Calu3 (cell line): ENCODE measurements around the gene COPB2. TPM values are rescaled to one million over a fixed set of nuclear protein-coding genes. Genes with fewer than 3 reads are reported as not detected.

Source experiments
- BruUV-seq: library from RNA; stranded (reverse); fragments of 400-500 nt; replicated peaks from 2 replicates; lab custom pipeline; 2021; lab: Mats Ljungman, UMichigan
- CTCF ChIA-PET: fragments of 300-600 bp; sonication (Branson Sonifier 250); formaldehyde crosslinking; loops from one replicate; lab custom pipeline; 2022; ENCODE audit warnings: antibody characterized with exemption; lab: Charles Lee
- DNase-seq: peaks from one replicate; pipeline ENCODE4 v3.0.0; 2022
- H3K27ac Mint-ChIP-seq: one replicate; pipeline ENCODE4 v1.8.0; 2022; ENCODE audit warnings: mixed read lengths; ENCODE audit not compliant: unreplicated experiment
- H3K27me3 Mint-ChIP-seq: one replicate; pipeline ENCODE4 v1.8.0; 2022; ENCODE audit warnings: mixed read lengths; ENCODE audit not compliant: unreplicated experiment
- H3K36me3 Mint-ChIP-seq: one replicate; pipeline ENCODE4 v1.8.0; 2022; ENCODE audit warnings: mild to moderate bottlenecking, moderate library complexity, mixed read lengths; ENCODE audit not compliant: insufficient read depth, unreplicated experiment
- H3K4me1 Mint-ChIP-seq: one replicate; pipeline ENCODE4 v1.8.0; 2022; ENCODE audit warnings: mild to moderate bottlenecking, low read depth, mixed read lengths; ENCODE audit not compliant: unreplicated experiment
- H3K4me3 Mint-ChIP-seq: one replicate; pipeline ENCODE4 v1.8.0; 2022; ENCODE audit warnings: mild to moderate bottlenecking, low read depth, moderate library complexity, mixed read lengths; ENCODE audit not compliant: unreplicated experiment
- H3K9me3 Mint-ChIP-seq: one replicate; pipeline ENCODE4 v1.8.0; 2022; ENCODE audit warnings: low read depth, mixed read lengths; ENCODE audit not compliant: unreplicated experiment
- CTCF ChIP-seq: fragments of 200-600 bp; IDR thresholded peaks from one replicate; pipeline ENCODE4 v1.8.0; 2022; ENCODE audit warnings: antibody characterized with exemption; ENCODE audit not compliant: unreplicated experiment
- intact Hi-C: fragments of 100-400 bp; cut with micrococcal nuclease; formaldehyde crosslinking; loops from one replicate; pipeline ENCODE4 v1.10.0; 2022; ENCODE audit not compliant: unreplicated experiment
- total RNA-seq: library from RNA; stranded (reverse); gene quantifications from 2 replicates; pipeline ENCODE4 v1.2.3, GENCODE V29; 2022

Gene COPB2
- total RNA-seq, 1 experiment from 2014 or later: 223 TPM

- Mint-ChIP-seq H3K9me3 (no peaks in the 10 kb centered on the region), H3K36me3 (peaks cover 91% of the 10 kb centered on the region), H3K4me3 (no peak overlapping the region), H3K27me3 (no peaks in the 10 kb centered on the region), H3K4me1 (no peaks in the 10 kb centered on the region), H3K27ac (no peak overlapping the region)
- no peak for DNase-seq
- BruUV-seq: no TSS peak
- CTCF ChIA-PET: interaction anchor here (0.6 to 2.7 kb wide), 3 partner anchors 11 to 1242 kb away, joined by 3 to 26 read pairs (median 3); partner anchors contain the start of gene MRPS22
- intact Hi-C loops: no loop called here
- TF ChIP-seq CTCF: no peak
Measured at GRCh38 chr3:139355476-139355875, 34.0 kb downstream of the COPB2 start.

- Mint-ChIP-seq H3K27ac (no peak overlapping the region), H3K4me3 (no peak overlapping the region), H3K9me3 (no peaks in the 10 kb centered on the region), H3K4me1 (no peaks in the 10 kb centered on the region), H3K27me3 (no peaks in the 10 kb centered on the region), H3K36me3 (peaks cover 90% of the 10 kb centered on the region)
- TF ChIP-seq CTCF: no peak
- intact Hi-C loops: loop anchor here (1.0 kb wide), 1 partner anchor 208 kb away; no protein-coding TSS in a partner anchor
- DNase-seq: no peak
- CTCF ChIA-PET: interaction anchor here (0.5 to 2.7 kb wide), 10 partner anchors 9 to 242 kb away, joined by 3 to 26 read pairs (median 5); partner anchors contain the start of genes COPB2 and MRPS22
- no TSS peak for BruUV-seq
Measured at GRCh38 chr3:139354661-139355060, 34.8 kb downstream of the COPB2 start.

- no peaks in the 10 kb centered on the region for H3K4me1 Mint-ChIP-seq
- H3K27me3 Mint-ChIP-seq: no peaks in the 10 kb centered on the region
- H3K4me3 Mint-ChIP-seq: no peak overlapping the region
- H3K36me3 Mint-ChIP-seq: peaks cover 90% of the 10 kb centered on the region
- H3K9me3 Mint-ChIP-seq: no peaks in the 10 kb centered on the region
- intact Hi-C loops: loop anchor here (1.0 kb wide), 1 partner anchor 208 kb away; no protein-coding TSS in a partner anchor
- peak; percentile 78 for TF ChIP-seq CTCF
- DNase-seq: peak; percentile 70
- no peak overlapping the region for H3K27ac Mint-ChIP-seq
- no TSS peak for BruUV-seq
- CTCF ChIA-PET: interaction anchor here (0.5 to 2.7 kb wide), 18 partner anchors 9 to 1180 kb away, joined by 3 to 26 read pairs (median 4); partner anchors contain the start of genes COPB2 and MRPS22
Measured at GRCh38 chr3:139353920-139354556, 35.4 kb downstream of the COPB2 start.

GRCh38 chr3:139346771-139347170 is 42.7 kb downstream of the COPB2 start:
- Mint-ChIP-seq H3K36me3 (peaks cover 27% of the 10 kb centered on the region), H3K27me3 (peaks cover 9% of the 10 kb centered on the region), H3K4me3 (no peak overlapping the region), H3K27ac (no peak overlapping the region), H3K9me3 (peaks cover 4% of the 10 kb centered on the region), H3K4me1 (no peaks in the 10 kb centered on the region)
- no TSS peak for BruUV-seq
- CTCF ChIA-PET: no interaction called here
- DNase-seq: no peak
- intact Hi-C loops: no loop called here
- TF ChIP-seq CTCF: no peak
